22Rv1 (cell line): ENCODE results near the gene ZFP91.

Source experiments
- CTCF ChIP-seq: fragments of 450-650 bp; IDR thresholded peaks from 2 replicates; pipeline ENCODE4 v1.5.1; 2017; ENCODE audit warnings: mild to moderate bottlenecking
- ZFX ChIP-seq: fragments of 450-650 bp; IDR thresholded peaks from 2 replicates; pipeline ENCODE4 v1.6.1; 2017; ENCODE audit warnings: antibody characterized with exemption, borderline replicate concordance

- TF ChIP-seq CTCF (no peak), ZFX (no peak)
Measured at GRCh38 chr11:58640386-58641023, 61.6 kb downstream of the ZFP91 start.
